ENCODE measurements around the gene KIF26B. TPM values are rescaled to one million over a fixed set of nuclear protein-coding genes. Genes with fewer than 3 reads are reported as not detected.

The KIF26B gene
- total RNA-seq, 1 donor from 2014 or later = 8.8 TPM

- H3K4me1 Mint-ChIP-seq (ENCODE audit: unreplicated experiment) = peaks cover 22% of the 10 kb centered on the region
- peaks cover 6% of the 10 kb centered on the region for H3K36me3 Mint-ChIP-seq (ENCODE audit: unreplicated experiment)
- no peak for DNase-seq (ENCODE audit: extremely low spot score, unreplicated experiment)
- no peaks in the 10 kb centered on the region for H3K9me3 Mint-ChIP-seq (ENCODE audit: unreplicated experiment)
- H3K4me3 Mint-ChIP-seq (ENCODE audit: unreplicated experiment) = no peak overlapping the region
- H3K27me3 Mint-ChIP-seq (ENCODE audit: unreplicated experiment) = no peaks in the 10 kb centered on the region
- TF ChIP-seq CTCF (IDR thresholded peaks at IDR 0.05) = no peak
- H3K27ac Mint-ChIP-seq (ENCODE audit: unreplicated experiment) = no peak overlapping the region
These were observed 43.2 kb downstream of the KIF26B start for GRCh38 chr1:245197911-245198379.

- Mint-ChIP-seq H3K27me3 (ENCODE audit: unreplicated experiment) (no peaks in the 10 kb centered on the region), H3K36me3 (ENCODE audit: unreplicated experiment) (peaks cover 6% of the 10 kb centered on the region), H3K4me1 (ENCODE audit: unreplicated experiment) (peaks cover 22% of the 10 kb centered on the region), H3K27ac (ENCODE audit: unreplicated experiment) (no peak overlapping the region), H3K4me3 (ENCODE audit: unreplicated experiment) (no peak overlapping the region), H3K9me3 (ENCODE audit: unreplicated experiment) (no peaks in the 10 kb centered on the region)
- DNase-seq (ENCODE audit: extremely low spot score, unreplicated experiment) = no peak
- TF ChIP-seq CTCF (IDR thresholded peaks at IDR 0.05) = no peak
These were observed 44.1 kb downstream of the KIF26B start for GRCh38 chr1:245198748-245199516.

GRCh38 chr1:245200146-245200545, 45.4 kb downstream of the KIF26B start:
- Mint-ChIP-seq H3K36me3 (ENCODE audit: unreplicated experiment) (peaks cover 6% of the 10 kb centered on the region), H3K27me3 (ENCODE audit: unreplicated experiment) (no peaks in the 10 kb centered on the region), H3K4me3 (ENCODE audit: unreplicated experiment) (no peak overlapping the region), H3K27ac (ENCODE audit: unreplicated experiment) (no peak overlapping the region), H3K4me1 (ENCODE audit: unreplicated experiment) (peaks cover 22% of the 10 kb centered on the region), H3K9me3 (ENCODE audit: unreplicated experiment) (peaks cover 3% of the 10 kb centered on the region)
- TF ChIP-seq CTCF (IDR thresholded peaks at IDR 0.05) = no peak
- DNase-seq (ENCODE audit: extremely low spot score, unreplicated experiment) = no peak

- TF ChIP-seq CTCF (IDR thresholded peaks at IDR 0.05) = no peak
- Mint-ChIP-seq H3K27ac (ENCODE audit: unreplicated experiment) (peak overlapping the region; percentile 5), H3K36me3 (ENCODE audit: unreplicated experiment) (peaks cover 6% of the 10 kb centered on the region), H3K4me3 (ENCODE audit: unreplicated experiment) (no peak overlapping the region), H3K4me1 (ENCODE audit: unreplicated experiment) (peaks cover 22% of the 10 kb centered on the region), H3K9me3 (ENCODE audit: unreplicated experiment) (peaks cover 4% of the 10 kb centered on the region), H3K27me3 (ENCODE audit: unreplicated experiment) (no peaks in the 10 kb centered on the region)
- DNase-seq (ENCODE audit: extremely low spot score, unreplicated experiment) = no peak
These were observed 46.4 kb downstream of the KIF26B start for GRCh38 chr1:245201201-245201600.

DNA sequence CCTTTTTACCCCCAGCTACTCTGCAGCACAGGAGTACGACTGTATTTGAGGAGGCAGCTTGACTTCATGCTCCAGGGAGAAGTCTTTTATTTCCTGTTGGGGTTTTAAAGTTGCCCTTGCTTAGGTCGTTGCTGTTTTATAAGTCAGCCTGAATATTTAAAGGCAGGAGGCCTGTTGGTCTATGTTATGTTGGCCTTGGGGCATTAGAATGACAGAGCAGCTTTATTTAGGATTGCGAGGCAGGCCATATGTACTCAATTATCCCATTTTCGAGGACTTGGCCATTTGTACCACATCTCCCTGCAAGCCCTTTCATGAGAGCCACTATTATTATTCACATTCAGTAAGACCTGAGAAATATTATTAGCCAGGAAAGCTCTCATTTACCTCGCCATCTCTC, 47.0 kb downstream of the KIF26B start:
- DNase-seq (ENCODE audit: extremely low spot score, unreplicated experiment) = no peak
- Mint-ChIP-seq H3K36me3 (ENCODE audit: unreplicated experiment) (peaks cover 6% of the 10 kb centered on the region), H3K27ac (ENCODE audit: unreplicated experiment) (no peak overlapping the region)

More for the DNA sequence above, 47.0 kb downstream of the KIF26B start:
- no peak for TF ChIP-seq CTCF (IDR thresholded peaks at IDR 0.05)
- Mint-ChIP-seq H3K27me3 (ENCODE audit: unreplicated experiment) (no peaks in the 10 kb centered on the region), H3K4me3 (ENCODE audit: unreplicated experiment) (no peak overlapping the region), H3K9me3 (ENCODE audit: unreplicated experiment) (peaks cover 6% of the 10 kb centered on the region), H3K4me1 (ENCODE audit: unreplicated experiment) (peaks cover 22% of the 10 kb centered on the region)

Measured in osteocyte (in vitro differentiated cells).